ENCODE measurements around the gene PTPRG.
"Not testable (repeated sequence)": the region's sequence is repeated elsewhere in the genome, so short reads cannot be mapped to it uniquely, and the experiment has no call there.

Gene PTPRG

DNA sequence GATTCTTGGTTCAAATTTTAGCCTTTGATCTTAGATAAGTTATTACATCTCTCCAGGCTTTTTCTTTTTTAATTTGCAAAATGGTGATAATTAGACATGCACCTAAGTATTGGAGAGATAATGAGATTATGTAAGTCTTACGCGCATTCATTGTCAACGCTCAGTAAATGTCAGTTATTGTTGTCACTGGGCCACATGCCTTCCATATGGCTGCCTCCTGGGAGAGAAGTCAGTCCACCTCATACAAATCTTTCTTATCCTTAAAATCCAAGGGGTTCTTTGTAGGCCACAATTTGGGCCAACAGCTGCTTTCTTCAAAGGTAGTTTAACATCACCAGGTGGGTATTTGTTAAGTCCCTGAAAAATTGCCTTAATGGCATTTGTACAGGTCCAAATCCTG lies 25.5 kb upstream of the PTPRG start:
- H3K4me3 Mint-ChIP-seq = peak overlapping the region; percentile 18
- H3K27me3 Mint-ChIP-seq (ENCODE audit: low read depth, poor library complexity) = no peaks in the 10 kb centered on the region
- H3K9me3 Mint-ChIP-seq = no peaks in the 10 kb centered on the region
- peak overlapping the region; percentile 40 for H3K27ac Mint-ChIP-seq
- no peak for DNase-seq
- peaks cover 69% of the 10 kb centered on the region for H3K4me1 Mint-ChIP-seq
- no peaks in the 10 kb centered on the region for H3K36me3 Mint-ChIP-seq (ENCODE audit: low read depth)
- TF ChIP-seq CTCF (IDR thresholded peaks at IDR 0.05) = no peak

DNA sequence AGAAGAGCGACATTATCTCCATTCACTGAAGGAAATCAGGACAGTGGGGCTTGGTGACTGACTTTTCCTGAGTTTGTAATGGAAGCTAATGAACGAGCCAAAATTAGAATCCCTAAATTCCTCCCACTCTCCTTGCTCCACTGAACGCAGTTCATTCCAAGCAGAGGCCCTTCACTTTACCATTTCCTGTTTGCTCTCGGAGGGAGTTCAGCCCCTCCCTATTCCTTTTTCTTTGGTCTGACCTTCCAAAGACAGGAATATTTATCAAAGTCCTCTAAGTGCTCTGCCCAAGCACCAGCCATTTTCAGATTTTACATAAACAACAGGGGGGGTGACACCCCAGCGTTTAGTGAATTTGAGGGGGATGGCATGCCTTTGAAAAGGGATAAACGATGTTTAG lies 24.0 kb upstream of the PTPRG start:
- peaks cover 4% of the 10 kb centered on the region for H3K36me3 Mint-ChIP-seq (ENCODE audit: low read depth)
- no peaks in the 10 kb centered on the region for H3K27me3 Mint-ChIP-seq (ENCODE audit: low read depth, poor library complexity)
- DNase-seq = peak; percentile 17
- no peak for TF ChIP-seq CTCF (IDR thresholded peaks at IDR 0.05)
- no peaks in the 10 kb centered on the region for H3K9me3 Mint-ChIP-seq
- peak overlapping the region; percentile 47 for H3K4me3 Mint-ChIP-seq
- peaks cover 63% of the 10 kb centered on the region for H3K4me1 Mint-ChIP-seq
- peak overlapping the region; percentile 58 for H3K27ac Mint-ChIP-seq

GRCh38 chr3:61538486-61538885 lies 22.9 kb upstream of the PTPRG start:
- no peak for DNase-seq
- Mint-ChIP-seq H3K9me3 (no peaks in the 10 kb centered on the region), H3K4me1 (peaks cover 53% of the 10 kb centered on the region), H3K27me3 (ENCODE audit: low read depth, poor library complexity) (no peaks in the 10 kb centered on the region), H3K4me3 (no peak overlapping the region), H3K36me3 (ENCODE audit: low read depth) (peaks cover 4% of the 10 kb centered on the region), H3K27ac (no peak overlapping the region)
- TF ChIP-seq CTCF (IDR thresholded peaks at IDR 0.05) = no peak

GRCh38 chr3:61541694-61542093 lies 19.7 kb upstream of the PTPRG start:
- H3K36me3 Mint-ChIP-seq (ENCODE audit: low read depth) = peaks cover 4% of the 10 kb centered on the region
- H3K4me1 Mint-ChIP-seq = peaks cover 35% of the 10 kb centered on the region
- no peaks in the 10 kb centered on the region for H3K9me3 Mint-ChIP-seq
- H3K27ac Mint-ChIP-seq = peak overlapping the region; percentile 30
- no peak for DNase-seq
- H3K4me3 Mint-ChIP-seq = peak overlapping the region; percentile 55
- H3K27me3 Mint-ChIP-seq (ENCODE audit: low read depth, poor library complexity) = peaks cover 7% of the 10 kb centered on the region
- TF ChIP-seq CTCF (IDR thresholded peaks at IDR 0.05) = no peak

- Mint-ChIP-seq H3K9me3 (peaks cover 12% of the 10 kb centered on the region), H3K4me3 (no peak overlapping the region), H3K27ac (no peak overlapping the region), H3K4me1 (peaks cover 10% of the 10 kb centered on the region), H3K27me3 (ENCODE audit: low read depth, poor library complexity) (peaks cover 16% of the 10 kb centered on the region), H3K36me3 (ENCODE audit: low read depth) (peaks cover 7% of the 10 kb centered on the region)
- no peak for DNase-seq
- no peak for TF ChIP-seq CTCF (IDR thresholded peaks at IDR 0.05)
These were observed 15.7 kb upstream of the PTPRG start for GRCh38 chr3:61545716-61546115.

DNA sequence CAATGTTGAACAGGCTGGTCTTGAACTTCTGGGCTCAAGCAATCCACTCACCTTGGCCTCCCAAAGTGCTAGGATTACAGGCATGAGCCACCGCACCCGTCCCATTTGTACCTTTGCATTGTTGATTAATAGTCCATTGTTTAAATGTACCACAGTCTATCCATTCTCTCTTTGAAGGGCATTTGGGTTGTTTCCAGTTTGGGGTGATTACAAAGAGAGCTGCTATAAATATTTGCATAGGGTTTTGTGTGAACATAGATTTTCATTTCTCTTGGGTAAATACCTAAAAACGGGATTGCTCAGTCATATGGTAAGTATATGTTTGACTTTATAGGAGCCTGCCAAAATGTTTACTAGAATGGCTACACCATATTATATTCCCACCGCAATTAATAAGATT lies 13.7 kb upstream of the PTPRG start:
- peaks cover 14% of the 10 kb centered on the region for H3K36me3 Mint-ChIP-seq (ENCODE audit: low read depth)
- peaks cover 29% of the 10 kb centered on the region for H3K9me3 Mint-ChIP-seq
- H3K4me1 Mint-ChIP-seq = no peaks in the 10 kb centered on the region
- H3K4me3 Mint-ChIP-seq = no peak overlapping the region
- no peak for TF ChIP-seq CTCF (IDR thresholded peaks at IDR 0.05)
- H3K27ac Mint-ChIP-seq = no peak overlapping the region
- no peak for DNase-seq
- peaks cover 16% of the 10 kb centered on the region for H3K27me3 Mint-ChIP-seq (ENCODE audit: low read depth, poor library complexity)

DNA sequence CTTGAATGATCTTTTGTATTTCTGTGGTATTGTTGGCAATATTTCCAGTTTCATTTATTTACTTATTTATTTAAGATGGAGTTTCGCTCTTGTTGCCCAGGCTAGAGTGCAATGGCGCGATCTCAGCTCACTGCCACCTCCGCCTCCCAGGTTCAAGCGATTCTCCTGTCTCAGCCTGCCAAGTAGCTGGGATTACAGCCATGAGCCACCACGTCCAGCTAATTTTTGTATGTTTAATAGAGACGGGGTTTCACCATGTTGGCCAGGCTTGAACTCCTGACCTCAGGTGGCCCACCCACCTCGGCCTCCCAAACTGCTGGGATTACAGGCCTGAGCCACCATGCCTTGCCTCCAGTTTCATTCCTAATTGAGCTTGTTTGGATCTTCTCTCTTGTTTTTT lies 8.7 kb upstream of the PTPRG start:
- not testable (repeated sequence) for H3K4me1 Mint-ChIP-seq; H3K27me3 Mint-ChIP-seq (ENCODE audit: low read depth, poor library complexity); H3K27ac Mint-ChIP-seq; H3K4me3 Mint-ChIP-seq; DNase-seq
- Mint-ChIP-seq H3K36me3 (ENCODE audit: low read depth) (peaks cover 18% of the 10 kb centered on the region), H3K9me3 (peaks cover 33% of the 10 kb centered on the region)

Measured in nephron progenitor cell (in vitro differentiated cells).